H9 (cell line): ENCODE data around the gene MROH7. TPM values are rescaled to one million over a fixed set of nuclear protein-coding genes. Genes with fewer than 3 reads are reported as not detected.

Experiments used
- DNase-seq: peaks from one replicate; pipeline ENCODE4 v3.0.0-alpha.2; 2017
- H2AFZ ChIP-seq: one replicate; pipeline ENCODE4 v1.6.1; 2013; ENCODE audit warnings: mild to moderate bottlenecking, low read length, control low read depth, moderate library complexity
- H2AK5ac ChIP-seq: 2 replicates; pipeline ENCODE4 v1.6.1; 2013; ENCODE audit warnings: low read length, control low read depth, mixed read lengths; ENCODE audit not compliant: insufficient read length
- H2BK120ac ChIP-seq: one replicate; pipeline ENCODE4 v1.6.1; 2013; ENCODE audit warnings: low read depth, mild to moderate bottlenecking, low read length, control low read depth, inconsistent platforms; ENCODE audit not compliant: poor library complexity, severe bottlenecking
- H2BK12ac ChIP-seq: 2 replicates; pipeline ENCODE4 v1.6.1; 2013; ENCODE audit warnings: low read length, control low read depth, mixed read lengths, low read depth; ENCODE audit not compliant: insufficient read length
- H2BK15ac ChIP-seq: 2 replicates; pipeline ENCODE4 v1.6.1; 2013; ENCODE audit warnings: low read depth, low read length, control low read depth
- H2BK20ac ChIP-seq: one replicate; pipeline ENCODE4 v1.6.1; 2013; ENCODE audit warnings: low read depth, mild to moderate bottlenecking, low read length, control low read depth, inconsistent platforms; ENCODE audit not compliant: poor library complexity, severe bottlenecking
- H2BK5ac ChIP-seq: 2 replicates; pipeline ENCODE4 v1.6.1; 2013; ENCODE audit warnings: low read length, control low read depth, mixed read lengths; ENCODE audit not compliant: insufficient read length
- H3K14ac ChIP-seq: 2 replicates; pipeline ENCODE4 v1.6.1; 2013; ENCODE audit warnings: low read length, control low read depth; ENCODE audit not compliant: insufficient read depth
- H3K18ac ChIP-seq: 2 replicates; pipeline ENCODE4 v1.6.1; 2013; ENCODE audit warnings: low read depth, mild to moderate bottlenecking, mixed read lengths, low read length, control low read depth; ENCODE audit not compliant: insufficient read length
- H3K23ac ChIP-seq: 2 replicates; pipeline ENCODE4 v1.6.1; 2013; ENCODE audit warnings: low read length, control low read depth, mixed read lengths, low read depth; ENCODE audit not compliant: insufficient read length
- H3K23me2 ChIP-seq: 2 replicates; pipeline ENCODE4 v1.6.1; 2013; ENCODE audit warnings: low read depth, mild to moderate bottlenecking, mixed read lengths, low read length, control low read depth; ENCODE audit not compliant: insufficient read length, poor library complexity, severe bottlenecking
- H3K27ac ChIP-seq: 2 replicates; pipeline ENCODE4 v1.5.1; 2013; ENCODE audit warnings: low read length, control low read depth, mixed read lengths, low read depth; ENCODE audit not compliant: insufficient read length
- H3K27me3 ChIP-seq: 2 replicates; pipeline ENCODE4 v1.6.1; 2013; ENCODE audit warnings: low read length, control low read depth, inconsistent platforms; ENCODE audit not compliant: insufficient read depth
- H3K4ac ChIP-seq: 2 replicates; pipeline ENCODE4 v1.6.1; 2013; ENCODE audit warnings: low read depth, mild to moderate bottlenecking, control low read depth, inconsistent platforms, low read length, moderate library complexity
- H3K4me1 ChIP-seq: 2 replicates; pipeline ENCODE4 v1.6.1; 2013; ENCODE audit warnings: low read length, control low read depth, inconsistent platforms; ENCODE audit not compliant: insufficient read depth
- H3K4me2 ChIP-seq: 2 replicates; pipeline ENCODE4 v1.6.1; 2013; ENCODE audit warnings: low read length, control low read depth, mixed read lengths; ENCODE audit not compliant: insufficient read length, insufficient read depth
- H3K56ac ChIP-seq: 2 replicates; pipeline ENCODE4 v1.6.1; 2013; ENCODE audit warnings: low read depth, mild to moderate bottlenecking, mixed read lengths, low read length, control low read depth; ENCODE audit not compliant: insufficient read length
- H3K79me1 ChIP-seq: 2 replicates; pipeline ENCODE4 v1.6.1; 2013; ENCODE audit warnings: low read depth, mild to moderate bottlenecking, moderate library complexity, low read length, control low read depth, inconsistent platforms; ENCODE audit not compliant: insufficient read depth, poor library complexity, severe bottlenecking
- H3K79me2 ChIP-seq: 2 replicates; pipeline ENCODE4 v1.6.1; 2013; ENCODE audit warnings: low read length, control low read depth, inconsistent platforms; ENCODE audit not compliant: insufficient read depth
- H3K9ac ChIP-seq: 2 replicates; pipeline ENCODE4 v1.6.1; 2013; ENCODE audit warnings: low read length, control low read depth, mixed read lengths; ENCODE audit not compliant: insufficient read length; ENCODE audit errors: extremely low read depth
- H3K9me3 ChIP-seq: one replicate; pipeline ENCODE4 v1.6.1; 2013; ENCODE audit warnings: low read depth, low read length, inconsistent platforms; ENCODE audit not compliant: control insufficient read depth
- H3T11ph ChIP-seq: one replicate; pipeline ENCODE4 v1.6.1; 2013; ENCODE audit warnings: mild to moderate bottlenecking, low read length, control low read depth, inconsistent platforms
- H4K20me1 ChIP-seq: one replicate; pipeline ENCODE4 v1.6.1; 2013; ENCODE audit not compliant: control insufficient read depth, insufficient read length, insufficient read depth
- H4K5ac ChIP-seq: 2 replicates; pipeline ENCODE4 v1.6.1; 2013; ENCODE audit warnings: low read depth, mild to moderate bottlenecking, mixed read lengths, low read length, control low read depth; ENCODE audit not compliant: insufficient read length
- H4K8ac ChIP-seq: replicated peaks from 2 replicates; pipeline ENCODE4 v1.6.1; 2013; ENCODE audit warnings: low read length, control low read depth, mixed read lengths, low read depth; ENCODE audit not compliant: insufficient read length
- H4K91ac ChIP-seq: 2 replicates; pipeline ENCODE4 v1.6.1; 2013; ENCODE audit warnings: low read depth, mild to moderate bottlenecking, moderate library complexity, mixed read lengths, low read length, control low read depth; ENCODE audit not compliant: insufficient read length
- H3K27ac Mint-ChIP-seq, 3 experiments: 2 replicates in 2 of 3; 3 replicates in 1 of 3; pipeline ENCODE4 v1.8.0; 2020 to 2021; ENCODE audit warnings: mixed read lengths in 3 of 3, mild to moderate bottlenecking in 1 of 3, moderate library complexity in 1 of 3
- H3K27me3 Mint-ChIP-seq: 2 replicates; pipeline ENCODE4 v1.8.0; 2021; ENCODE audit warnings: low read depth, mild to moderate bottlenecking, moderate library complexity, mixed read lengths
- H3K36me3 Mint-ChIP-seq, 3 experiments: 2 replicates in 2 of 3; 3 replicates in 1 of 3; pipeline ENCODE4 v1.8.0; 2020 to 2021; ENCODE audit warnings: low read depth in 3 of 3, mixed read lengths in 3 of 3; ENCODE audit not compliant: insufficient read depth in 1 of 3
- H3K4me1 Mint-ChIP-seq, 2 experiments: 2 replicates each; pipeline ENCODE4 v1.8.0; 2020; ENCODE audit warnings: mixed read lengths in 2 of 2
- H3K4me3 Mint-ChIP-seq, 2 experiments: 2 replicates in 1 of 2; 3 replicates in 1 of 2; pipeline ENCODE4 v1.8.0; 2020 to 2021; ENCODE audit warnings: mild to moderate bottlenecking in 2 of 2, mixed read lengths in 2 of 2, moderate library complexity in 1 of 2
- H3K9me3 Mint-ChIP-seq, 2 experiments: 2 replicates in 1 of 2; 3 replicates in 1 of 2; pipeline ENCODE4 v1.8.0; 2020; ENCODE audit warnings: mild to moderate bottlenecking in 2 of 2, mixed read lengths in 2 of 2, moderate library complexity in 1 of 2
- CTCF ChIP-seq: fragments of 200-600 bp; sonication (generic); conservative IDR thresholded peaks from 3 replicates; pipeline ENCODE4 v1.8.0; 2021; ENCODE audit warnings: antibody characterized with exemption, mild to moderate bottlenecking
- WGBS: extraction: QIAGEN DNeasy Blood & Tissue Kit; methylation state at CpG from one replicate; pipeline ENCODE4 v1.1.7; 2013; ENCODE audit warnings: missing lambda C conversion rate, low lambda C conversion rate, mixed read lengths; ENCODE audit not compliant: insufficient read length; ENCODE audit errors: extremely low coverage; 5-methylcytosine and 5-hydroxymethylcytosine counted together
- total RNA-seq: library from RNA; stranded (reverse); gene quantifications from 2 replicates; pipeline ENCODE4 v1.2.1, GENCODE V29; 2021

The MROH7 gene
- total RNA-seq, 1 experiment from 2014 or later = 0.09 TPM

- no peaks in the 10 kb centered on the region for H3K4me1 ChIP-seq
- H3K79me2 ChIP-seq = no peaks in the 10 kb centered on the region
- H3K9me3 Mint-ChIP-seq = peaks cover 0 to 3% of the 10 kb centered on the region in 2 experiments; a peak in 2 of 5 replicates
- no peaks in the 10 kb centered on the region for H3K27me3 ChIP-seq
- no peak overlapping the region for H4K8ac ChIP-seq
- H3K18ac ChIP-seq = no peak overlapping the region
- H2BK15ac ChIP-seq = no peak overlapping the region
- H4K5ac ChIP-seq = no peak overlapping the region
- no peak overlapping the region for H3K9ac ChIP-seq
- no peak overlapping the region for H3K23ac ChIP-seq
- no peak overlapping the region for H3K14ac ChIP-seq
- H3K4me2 ChIP-seq = no peak overlapping the region
- no peak overlapping the region for H2BK5ac ChIP-seq
- 0 out of 4 replicates have a peak, but pooled peaks cover 0 to 3% of the 10 kb centered on the region in 2 experiments for H3K4me1 Mint-ChIP-seq
- H2AK5ac ChIP-seq = no peak overlapping the region
- no peak for DNase-seq
- peak overlapping the region in 2 of 3 experiments; percentile 48 to 90; a peak in 3 of 7 replicates for H3K27ac Mint-ChIP-seq
- H2BK12ac ChIP-seq = no peak overlapping the region
- H2BK120ac ChIP-seq = no peak overlapping the region
- no peak overlapping the region for H2AFZ ChIP-seq
- H3T11ph ChIP-seq = no peak overlapping the region
- H3K4ac ChIP-seq = no peak overlapping the region
- H3K9me3 ChIP-seq = no peaks in the 10 kb centered on the region
- H4K20me1 ChIP-seq = no peaks in the 10 kb centered on the region
- H3K79me1 ChIP-seq = no peaks in the 10 kb centered on the region
- no CpG with 5 or more reads among the region's 12 CpGs for WGBS
- H3K4me3 Mint-ChIP-seq = no peak overlapping the region
- H2BK20ac ChIP-seq = no peak overlapping the region
- no peak overlapping the region for H3K56ac ChIP-seq
- TF ChIP-seq CTCF = no peak
- H3K23me2 ChIP-seq = no peaks in the 10 kb centered on the region
- H3K36me3 Mint-ChIP-seq = peaks cover 12 to 39% (median 28%) of the 10 kb centered on the region in 3 experiments; a peak in 6 of 7 replicates
- no peak overlapping the region for H4K91ac ChIP-seq
- H3K27me3 Mint-ChIP-seq = peaks cover 2% of the 10 kb centered on the region; the same call in 1 of the 2 replicates
- no peak overlapping the region for H3K27ac ChIP-seq
Observed at GRCh38 chr1:54743416-54744226, 102.0 kb downstream of the MROH7 start.
